ENCODE data around the gene ERCC2. TPM values are rescaled to one million over a fixed set of nuclear protein-coding genes. Genes with fewer than 3 reads are reported as not detected.

Gene ERCC2
- total RNA-seq, 1 experiment from 2014 or later: 58.9 TPM

- ChIA-PET RAD21 (ENCODE audit: low non-redundant PET in 1 of 2, low total read pairs in 2 of 2, uncharacterized antibody in 2 of 2, unreplicated experiment in 2 of 2) (no interaction called here), CTCF (no interaction called here), POLR2A (interaction anchor here (1.0 kb wide), 1 partner anchor 15 kb away, joined by 3 read pairs; no protein-coding TSS in a partner anchor)
- H3K27me3 ChIP-seq (ENCODE audit: insufficient read depth, low read length): no peaks in the 10 kb centered on the region
- peak overlapping the region; percentile 78 for H3K4me2 ChIP-seq (ENCODE audit: low read length)
- H3K79me2 ChIP-seq (ENCODE audit: insufficient read depth, low read length): peaks cover 57% of the 10 kb centered on the region
- peaks cover 11 to 45% of the 10 kb centered on the region in 2 experiments for H3K4me1 ChIP-seq (ENCODE audit: control insufficient read depth in 1 of 2, insufficient read depth in 2 of 2, low read length in 2 of 2)
- H3K27ac ChIP-seq (ENCODE audit: low read depth, low read length): peak overlapping the region; percentile 87
- DNase-seq (ENCODE audit: low read depth, low spot score) (no peak), ATAC-seq (no peak)
- H4K20me1 ChIP-seq (ENCODE audit: insufficient read depth): no peaks in the 10 kb centered on the region
- intact Hi-C loops (cut with micrococcal nuclease): no loop called here
- H2AFZ ChIP-seq (ENCODE audit: low read depth, low read length, poor library complexity, severe bottlenecking): no peak overlapping the region
- no peaks in the 10 kb centered on the region for H3K9me3 ChIP-seq (ENCODE audit: control insufficient read depth in 1 of 2, insufficient read depth in 1 of 2, low read depth in 1 of 2, low read length in 2 of 2)
- H3K9me2 ChIP-seq (ENCODE audit: insufficient read depth): no peaks in the 10 kb centered on the region
- H3K4me3 ChIP-seq (replicated peaks in 1 of 2; ENCODE audit: low read depth in 1 of 2, low read length in 2 of 2): peak overlapping the region; percentile 83 to 99
- BruUV-seq (replicated peaks): no TSS peak
- peaks cover 0 to 16% of the 10 kb centered on the region in 2 experiments; a peak in 1 of 4 replicates for H3K36me3 ChIP-seq (ENCODE audit: control insufficient read depth in 1 of 2, insufficient read depth in 2 of 2, low read length in 2 of 2)
- H3K9ac ChIP-seq (ENCODE audit: low read length): peak overlapping the region; percentile 79
- TF ChIP-seq EZH2phosphoT487 (IDR thresholded peaks at IDR 0.05; ENCODE audit: borderline replicate concordance): no peak
These were observed 36.7 kb upstream of the ERCC2 start for GRCh38 chr19:45407091-45407375.

- Histone ChIP-seq H3K27me3 (ENCODE audit: insufficient read depth, low read length) (no peaks in the 10 kb centered on the region), H3K4me2 (ENCODE audit: low read length) (peak within 1 kb of the TSS; percentile 78), H3K27ac (ENCODE audit: low read depth, low read length) (peak within 1 kb of the TSS; percentile 87), H4K20me1 (ENCODE audit: insufficient read depth) (no peaks in the 10 kb centered on the region), H3K9me2 (ENCODE audit: insufficient read depth) (no peaks in the 10 kb centered on the region), H3K4me3 (replicated peaks in 1 of 2; ENCODE audit: low read depth in 1 of 2, low read length in 2 of 2) (peak within 1 kb of the TSS; percentile 83 to 99), H2AFZ (ENCODE audit: low read depth, low read length, poor library complexity, severe bottlenecking) (peak within 1 kb of the TSS; percentile 24), H3K79me2 (ENCODE audit: insufficient read depth, low read length) (peaks cover 63% of the 10 kb centered on the region), H3K9ac (ENCODE audit: low read length) (peak within 1 kb of the TSS; percentile 79), H3K36me3 (ENCODE audit: control insufficient read depth in 1 of 2, insufficient read depth in 2 of 2, low read length in 2 of 2) (peaks cover 0 to 16% of the 10 kb centered on the region in 2 experiments; a peak in 1 of 4 replicates), H3K4me1 (ENCODE audit: control insufficient read depth in 1 of 2, insufficient read depth in 2 of 2, low read length in 2 of 2) (peaks cover 17 to 50% of the 10 kb centered on the region in 2 experiments), H3K9me3 (ENCODE audit: control insufficient read depth in 1 of 2, insufficient read depth in 1 of 2, low read depth in 1 of 2, low read length in 2 of 2) (no peaks in the 10 kb centered on the region)
- peak; percentile 46 for ATAC-seq
- ChIA-PET RAD21 (ENCODE audit: low non-redundant PET in 1 of 2, low total read pairs in 2 of 2, uncharacterized antibody in 2 of 2, unreplicated experiment in 2 of 2) (interaction anchor here in 1 of 2 experiments (1.0 kb wide), 1 partner anchor 72 kb away, joined by 4 read pairs; no protein-coding TSS in a partner anchor), CTCF (interaction anchor here (1.0 kb wide), 1 partner anchor 73 kb away, joined by 4 read pairs; no protein-coding TSS in a partner anchor), POLR2A (interaction anchor here (0.6 to 1.0 kb wide), 3 partner anchors 10 to 72 kb away, joined by 4 to 10 read pairs (median 5); no protein-coding TSS in a partner anchor)
- intact Hi-C loops (cut with micrococcal nuclease): loop anchor here (1.0 kb wide), 1 partner anchor 17 kb away; the partner anchor contains the start of gene ERCC1
- peak; percentile 79 for DNase-seq (ENCODE audit: low read depth, low spot score)
- BruUV-seq (replicated peaks): TSS peak; percentile 35
- peak; percentile 98 for TF ChIP-seq SP1 (IDR thresholded peaks at IDR 0.05; ENCODE audit: low read depth)
- no peak for TF ChIP-seq FOSL1 (IDR thresholded peaks at IDR 0.05; ENCODE audit: low read depth)
- TF ChIP-seq POLR2A (IDR thresholded peaks at IDR 0.05; ENCODE audit: borderline replicate concordance, extremely low read depth, insufficient read depth, insufficient read length): peak; percentile 66
- no peak for TF ChIP-seq EGR1 (IDR thresholded peaks at IDR 0.05; ENCODE audit: low read depth)
- no peak for TF ChIP-seq YY1 (IDR thresholded peaks at IDR 0.05; ENCODE audit: extremely low read depth, insufficient replicate concordance, low read depth, low read length)
- no peak for TF ChIP-seq ZBTB33 (IDR thresholded peaks at IDR 0.05; ENCODE audit: extremely low read depth, insufficient replicate concordance, low read length)
- TF ChIP-seq ELF1 (IDR thresholded peaks at IDR 0.05; ENCODE audit: borderline replicate concordance, low read depth): no peak
- TF ChIP-seq SIN3A (IDR thresholded peaks at IDR 0.05; ENCODE audit: low read depth): peak; percentile 98
- peak; percentile 58; the same call in 1 of the 2 replicates for TF ChIP-seq SRF (IDR thresholded peaks at IDR 0.05; ENCODE audit: low read depth)
- TF ChIP-seq ZFX (IDR thresholded peaks at IDR 0.05): no peak
- no peak for TF ChIP-seq CTCF (IDR thresholded peaks at IDR 0.05 in 2 of 3, conservative IDR thresholded peaks at IDR 0.05 in 1 of 3; ENCODE audit: borderline replicate concordance in 1 of 3, insufficient read depth in 1 of 3, low read depth in 2 of 3, low read length in 2 of 3)
- no peak for TF ChIP-seq EZH2phosphoT487 (IDR thresholded peaks at IDR 0.05; ENCODE audit: borderline replicate concordance)
- TF ChIP-seq JUND (IDR thresholded peaks at IDR 0.05): peak; percentile 91
- TF ChIP-seq MAX (IDR thresholded peaks at IDR 0.05): peak; percentile 99
- no peak for TF ChIP-seq CEBPB (IDR thresholded peaks at IDR 0.05; ENCODE audit: low read depth)
- TF ChIP-seq CBX3 (IDR thresholded peaks at IDR 0.05; ENCODE audit: low read depth): 0 out of 2 replicates have a peak, but pooled peaks have one; percentile 55
These were observed 36.1 kb upstream of the ERCC2 start, which contains the start of gene POLR1G for GRCh38 chr19:45406226-45407090. POLR1G (plus strand) TSS chr19:45406644; CDS start chr19:45406697, 53 bp downstream.
